GM23248 (cell line): ENCODE data around the gene ZKSCAN1. TPM values are rescaled to one million over a fixed set of nuclear protein-coding genes. Genes with fewer than 3 reads are reported as not detected.
A peak's percentile ranks its signal among the peaks of the same experiment; 100 is the strongest.

Experiments
- DNase-seq: peaks from one replicate; pipeline ENCODE4 v3.0.0-alpha.2; 2015
- H2AFZ ChIP-seq: fragments of 200-600 bp; sonication (generic); 2 replicates; pipeline ENCODE4 v1.6.1; 2016; ENCODE audit warnings: antibody characterized with exemption
- H3F3A ChIP-seq: fragments of 200-600 bp; sonication (generic); 2 replicates; pipeline ENCODE4 v1.6.1; 2016; ENCODE audit warnings: mild to moderate bottlenecking, antibody characterized with exemption, mixed run types; ENCODE audit not compliant: insufficient read depth
- H3K27ac ChIP-seq: fragments of 200-600 bp; sonication (generic); 2 replicates; pipeline ENCODE4 v1.5.1; 2016; ENCODE audit warnings: mild to moderate bottlenecking
- H3K27me3 ChIP-seq: fragments of 200-600 bp; sonication (generic); replicated peaks from 2 replicates; pipeline ENCODE4 v1.6.1; 2016; ENCODE audit warnings: mild to moderate bottlenecking; ENCODE audit not compliant: insufficient read depth
- H3K36me3 ChIP-seq: fragments of 200-600 bp; sonication (generic); 2 replicates; pipeline ENCODE4 v1.6.1; 2016; ENCODE audit warnings: low read depth, mild to moderate bottlenecking
- H3K4me1 ChIP-seq: fragments of 200-600 bp; sonication (generic); 2 replicates; pipeline ENCODE4 v1.6.1; 2016; ENCODE audit warnings: mild to moderate bottlenecking; ENCODE audit not compliant: insufficient read depth
- H3K4me2 ChIP-seq: fragments of 200-600 bp; sonication (generic); one replicate; pipeline ENCODE4 v1.6.1; 2016; ENCODE audit warnings: mild to moderate bottlenecking; ENCODE audit not compliant: unreplicated experiment
- H3K4me3 ChIP-seq: fragments of 200-600 bp; sonication (generic); 2 replicates; pipeline ENCODE4 v1.5.1; 2016; ENCODE audit warnings: mild to moderate bottlenecking
- H3K79me2 ChIP-seq: fragments of 200-600 bp; sonication (generic); 2 replicates; pipeline ENCODE4 v1.6.1; 2016; ENCODE audit warnings: mild to moderate bottlenecking; ENCODE audit not compliant: insufficient read depth
- H3K9ac ChIP-seq: fragments of 200-600 bp; sonication (generic); 2 replicates; pipeline ENCODE4 v1.6.1; 2016; ENCODE audit warnings: mild to moderate bottlenecking
- H3K9me2 ChIP-seq: fragments of 200-600 bp; sonication (generic); 2 replicates; pipeline ENCODE4 v1.6.1; 2016; ENCODE audit warnings: mixed run types, mild to moderate bottlenecking, moderate library complexity; ENCODE audit not compliant: insufficient read depth
- H3K9me3 ChIP-seq: fragments of 200-600 bp; sonication (generic); one replicate; pipeline ENCODE4 v1.6.1; 2017; ENCODE audit warnings: low read depth
- H4K20me1 ChIP-seq: fragments of 200-600 bp; sonication (generic); 2 replicates; pipeline ENCODE4 v1.6.0; 2016; ENCODE audit not compliant: insufficient read depth
- EZH2 ChIP-seq: fragments of 200-600 bp; sonication (generic); IDR thresholded peaks from 2 replicates; pipeline ENCODE4 v1.6.1; 2018; ENCODE audit warnings: antibody characterized with exemption, mild to moderate bottlenecking; ENCODE audit not compliant: insufficient read depth, poor library complexity, severe bottlenecking
- EZH2phosphoT487 ChIP-seq: fragments of 200-600 bp; sonication (generic); IDR thresholded peaks from 2 replicates; pipeline ENCODE4 v1.6.1; 2018; ENCODE audit warnings: antibody characterized with exemption, moderate library complexity, mild to moderate bottlenecking, low read depth; ENCODE audit not compliant: insufficient read depth
- WGBS, 2 experiments: methylation state at CpG; one replicate each; pipeline ENCODE4 v1.1.6; 2015 to 2017; ENCODE audit warnings: low lambda C conversion rate in 2 of 2, low coverage in 1 of 2; ENCODE audit errors: missing lambda C conversion rate in 2 of 2; 5-methylcytosine and 5-hydroxymethylcytosine counted together
- in situ Hi-C: fragments of 300-500 bp; cut with MboI; formaldehyde crosslinking; loops from 2 replicates; pipeline ENCODE4 v1.15.0; 2020
- polyA plus RNA-seq: library from polyadenylated mRNA; unstranded; fragments of >200 nt; fragmentation: Nextera tagmentation; extraction: Ambion mirVana; gene quantifications from 2 replicates; pipeline ENCODE4 v1.2.1, GENCODE V29; 2016
- total RNA-seq: library from RNA; depleted of rRNA; stranded (reverse); fragments of >200 nt; shearing (Covaris generic); gene quantifications from 2 replicates; pipeline ENCODE4 v1.2.3, GENCODE V29; 2014

The ZKSCAN1 gene
- total and polyA plus RNA-seq, 2 experiments from 2014 or later = 21.9 to 33.7 TPM

DNA sequence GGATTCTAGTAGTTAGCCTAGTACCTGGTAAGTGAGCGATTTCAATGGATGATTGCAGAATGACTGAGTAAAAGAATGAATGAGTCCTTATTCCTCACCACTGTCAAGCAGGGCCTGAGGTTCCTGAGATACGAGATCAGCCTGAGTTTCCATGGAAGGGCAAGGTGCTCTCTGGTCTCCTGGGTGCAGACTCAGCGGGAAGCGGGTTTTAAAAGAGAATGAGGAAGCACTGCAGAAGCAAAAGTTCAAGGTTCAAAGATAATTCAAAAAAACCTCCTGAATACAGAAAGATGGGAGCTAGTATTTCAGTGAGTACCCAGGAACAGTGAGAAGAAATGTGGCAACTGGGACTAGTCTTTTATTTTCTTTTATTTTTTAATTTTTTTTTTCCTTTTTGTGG is 61.8 kb downstream of the ZKSCAN1 start:
- no peak for TF ChIP-seq EZH2phosphoT487
- Histone ChIP-seq H3K4me2 (no peak overlapping the region), H2AFZ (no peak overlapping the region), H3K4me1 (peaks cover 10% of the 10 kb centered on the region), H3K9me3 (no peaks in the 10 kb centered on the region), H3K9ac (no peak overlapping the region), H3K27me3 (no peaks in the 10 kb centered on the region), H3K4me3 (no peak overlapping the region), H3K9me2 (no peaks in the 10 kb centered on the region), H3F3A (no peaks in the 10 kb centered on the region), H3K79me2 (peaks cover 69% of the 10 kb centered on the region), H3K36me3 (peaks cover 46% of the 10 kb centered on the region), H3K27ac (no peak overlapping the region), H4K20me1 (no peaks in the 10 kb centered on the region)
- no peak for DNase-seq
- 98% methylated on average over 4 of the region's 4 CpGs for WGBS, 2 experiments
- in situ Hi-C loops = no loop called here

DNA sequence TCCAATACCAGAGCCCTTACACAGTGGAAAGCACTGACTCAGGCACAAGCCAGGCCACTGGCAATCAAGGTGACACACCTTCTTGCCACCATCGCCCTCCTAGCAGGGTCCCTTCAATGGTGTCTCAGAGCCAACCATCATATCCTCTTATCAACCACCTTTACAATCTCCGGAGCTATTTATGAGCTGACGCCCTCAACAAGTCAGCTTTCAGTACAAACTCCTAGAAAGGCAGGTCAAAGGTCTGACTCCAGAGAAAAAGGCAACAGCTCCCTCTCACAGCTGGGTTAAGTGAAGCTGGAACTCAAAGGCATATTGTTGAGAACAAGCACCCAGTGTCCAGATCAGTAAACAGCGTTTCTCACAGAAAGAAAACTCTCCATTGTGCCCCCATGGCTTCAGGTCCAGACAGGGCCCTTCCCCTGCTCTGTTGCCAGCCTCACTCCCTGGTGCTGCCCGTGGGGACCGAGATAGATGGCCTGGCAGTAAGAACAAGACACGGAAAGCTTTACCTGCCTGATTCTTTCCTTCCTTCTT is 63.7 kb downstream of the ZKSCAN1 start:
- H4K20me1 ChIP-seq = no peaks in the 10 kb centered on the region
- WGBS, 2 experiments = 78 to 83% methylated on average over 7 of the region's 7 CpGs
- H3K4me2 ChIP-seq = no peak overlapping the region
- H3K9me3 ChIP-seq = no peaks in the 10 kb centered on the region
- H3K9ac ChIP-seq = peak overlapping the region; percentile 92; the same call in 1 of the 2 replicates
- H3K4me1 ChIP-seq = peaks cover 10% of the 10 kb centered on the region
- H3K4me3 ChIP-seq = no peak overlapping the region
- in situ Hi-C loops = no loop called here
- no peak for DNase-seq
- H3K27me3 ChIP-seq = no peaks in the 10 kb centered on the region
- H3K9me2 ChIP-seq = no peaks in the 10 kb centered on the region
- peaks cover 69% of the 10 kb centered on the region for H3K79me2 ChIP-seq
- no peaks in the 10 kb centered on the region for H3F3A ChIP-seq
- H3K27ac ChIP-seq = no peak overlapping the region
- TF ChIP-seq EZH2 = no peak
- no peak for TF ChIP-seq EZH2phosphoT487
- H2AFZ ChIP-seq = no peak overlapping the region
- peaks cover 27% of the 10 kb centered on the region for H3K36me3 ChIP-seq

DNA sequence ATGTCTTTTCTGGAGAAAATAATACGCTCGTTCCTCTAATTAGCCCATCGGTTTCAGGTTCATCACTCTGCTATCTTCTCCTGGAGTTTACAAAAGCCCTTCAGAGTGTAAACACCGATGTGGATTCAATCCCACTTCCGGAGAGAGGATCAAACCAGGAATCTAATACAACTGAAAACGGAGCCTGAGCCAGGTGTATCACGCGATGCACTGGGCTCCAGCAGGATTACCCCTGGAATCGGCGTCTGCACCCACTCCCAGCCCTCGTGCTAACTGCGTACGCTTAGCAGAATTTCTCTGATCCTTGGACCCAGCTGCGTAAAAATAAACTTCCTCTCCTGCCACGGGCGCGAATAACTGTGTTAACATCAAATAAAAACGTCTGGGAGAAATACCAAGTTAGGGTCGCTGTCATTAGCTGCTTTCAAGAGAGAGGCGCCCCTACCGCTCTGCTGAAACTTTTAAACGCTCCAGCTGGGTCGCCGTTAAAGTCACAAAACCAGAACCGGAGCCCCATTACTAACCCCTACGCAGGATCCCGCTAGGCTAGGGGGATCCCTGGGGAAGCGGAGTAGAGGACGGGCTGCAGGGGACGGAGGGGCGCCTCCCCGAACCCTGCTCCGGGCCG is 65.6 kb downstream of the ZKSCAN1 start:
- Histone ChIP-seq H3K27ac (peak overlapping the region; percentile 63), H3K4me3 (peak overlapping the region; percentile 97), H3K9ac (peak overlapping the region; percentile 92), H3K4me1 (peaks cover 10% of the 10 kb centered on the region), H4K20me1 (no peaks in the 10 kb centered on the region), H3K9me3 (no peaks in the 10 kb centered on the region), H3F3A (peaks cover under 1% of the 10 kb centered on the region; the same call in 1 of the 2 replicates), H2AFZ (peak overlapping the region; percentile 64), H3K9me2 (no peaks in the 10 kb centered on the region), H3K27me3 (no peaks in the 10 kb centered on the region), H3K79me2 (peaks cover 55% of the 10 kb centered on the region), H3K36me3 (peaks cover 9% of the 10 kb centered on the region), H3K4me2 (peak overlapping the region; percentile 90)
- in situ Hi-C loops = no loop called here
- TF ChIP-seq EZH2 (no peak), EZH2phosphoT487 (no peak)
- peak; percentile 55 for DNase-seq
- WGBS, 2 experiments = 1% methylated on average over 34 of the region's 34 CpGs

- no peaks in the 10 kb centered on the region for H3K27me3 ChIP-seq
- H3K9me2 ChIP-seq = no peaks in the 10 kb centered on the region
- peaks cover 15% of the 10 kb centered on the region for H3K4me1 ChIP-seq
- WGBS, 2 experiments = 2% methylated on average over 54 to 55 of the region's 55 CpGs
- peaks cover 6% of the 10 kb centered on the region for H3F3A ChIP-seq
- H3K36me3 ChIP-seq = peaks cover 6% of the 10 kb centered on the region
- peak within 1 kb of the TSS; percentile 92 for H3K9ac ChIP-seq
- H2AFZ ChIP-seq = peak within 1 kb of the TSS; percentile 83
- H4K20me1 ChIP-seq = no peaks in the 10 kb centered on the region
- peak within 1 kb of the TSS; percentile 63 for H3K27ac ChIP-seq
- no peaks in the 10 kb centered on the region for H3K9me3 ChIP-seq
- TF ChIP-seq EZH2 (no peak), EZH2phosphoT487 (no peak)
- in situ Hi-C loops = no loop called here
- peak within 1 kb of the TSS; percentile 97 for H3K4me3 ChIP-seq
- peaks cover 49% of the 10 kb centered on the region for H3K79me2 ChIP-seq
- peak within 1 kb of the TSS; percentile 90 for H3K4me2 ChIP-seq
- peak; percentile 99 for DNase-seq
Measured at GRCh38 chr7:100081535-100082102, 66.2 kb downstream of the ZKSCAN1 start, which contains the start of gene ZNF3. TSS of gene ZNF3 (minus strand) at chr7:100081723. CDS start at chr7:100077357, 4,366 bp downstream.
